ENCODE data around the gene SCAPER. TPM values are rescaled to one million over a fixed set of nuclear protein-coding genes. Genes with fewer than 3 reads are reported as not detected.

SCAPER gene
- total and polyA plus RNA-seq, 10 donors = 3.9 to 53.3 (median 34.0) TPM

Small RNA genes lying within 50 kb of the gene (microRNA-seq; reads per million reads assigned to microRNA genes)
- 0 reads per million in 3 donors for gene MIR3713

Small RNA genes lying within 50 kb of the gene (small RNA-seq; reads per million reads assigned to genes)
- 0 reads per million in 4 donors for gene AC090751.1
- gene MIR3713 = 0 reads per million in 4 donors

Other genes starting within 250 kb of the SCAPER start
- 10 to 100 TPM; 24.6 to 38.3 (median 27.9) TPM for gene RCN2, start 26.4 kb upstream of the SCAPER start, total RNA-seq
- gene RCN2, start 26.4 kb upstream of the SCAPER start, polyA plus RNA-seq = 10 to 100 TPM; 31.3 to 36.1 (median 31.9) TPM
- 100 to 1,000 TPM in 1 of 7 donors, 10 to 100 TPM in 6; 62.0 to 130 (median 82.6) TPM for gene PSTPIP1, start 89.8 kb upstream of the SCAPER start, total RNA-seq
- 100 to 1,000 TPM in 2 of 3 donors, 10 to 100 TPM in 1; 31.1 to 150 (median 115) TPM for gene PSTPIP1, start 89.8 kb upstream of the SCAPER start, polyA plus RNA-seq
- gene TSPAN3, start 165.8 kb upstream of the SCAPER start, total RNA-seq = 100 to 1,000 TPM in 6 of 7 donors, 10 to 100 TPM in 1; 98.5 to 276 (median 124) TPM
- gene TSPAN3, start 165.8 kb upstream of the SCAPER start, polyA plus RNA-seq = 100 to 1,000 TPM; 117 to 160 (median 158) TPM